Measurements from ENCODE around the gene TRPV5.

Gene TRPV5

DNA sequence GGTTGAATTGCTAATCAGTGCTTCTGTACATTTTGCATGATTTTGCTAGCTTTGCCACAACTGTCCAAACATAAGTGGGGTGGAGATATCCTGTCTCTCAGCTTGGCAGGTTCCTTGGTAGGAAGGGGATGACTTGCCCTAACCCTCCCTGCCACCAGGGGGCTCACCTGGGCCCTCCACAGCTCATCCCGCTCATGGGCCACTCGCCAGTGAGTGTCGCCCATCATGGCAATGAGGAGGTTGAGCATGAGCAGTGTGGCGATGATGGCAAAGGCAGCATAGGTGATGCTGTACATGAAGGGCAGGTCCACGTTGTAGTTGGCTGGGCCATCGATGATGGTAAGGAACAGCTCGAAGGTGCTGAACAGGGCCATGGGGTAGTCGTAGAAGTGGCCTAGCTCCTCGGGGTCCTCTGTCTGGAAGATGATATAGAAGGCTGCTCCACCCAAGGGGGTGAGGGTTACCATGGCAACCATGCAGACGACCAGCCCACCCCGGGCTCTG, 60.2 kb downstream of the TRPV5 start:
- TF ChIP-seq, protein P1, sequence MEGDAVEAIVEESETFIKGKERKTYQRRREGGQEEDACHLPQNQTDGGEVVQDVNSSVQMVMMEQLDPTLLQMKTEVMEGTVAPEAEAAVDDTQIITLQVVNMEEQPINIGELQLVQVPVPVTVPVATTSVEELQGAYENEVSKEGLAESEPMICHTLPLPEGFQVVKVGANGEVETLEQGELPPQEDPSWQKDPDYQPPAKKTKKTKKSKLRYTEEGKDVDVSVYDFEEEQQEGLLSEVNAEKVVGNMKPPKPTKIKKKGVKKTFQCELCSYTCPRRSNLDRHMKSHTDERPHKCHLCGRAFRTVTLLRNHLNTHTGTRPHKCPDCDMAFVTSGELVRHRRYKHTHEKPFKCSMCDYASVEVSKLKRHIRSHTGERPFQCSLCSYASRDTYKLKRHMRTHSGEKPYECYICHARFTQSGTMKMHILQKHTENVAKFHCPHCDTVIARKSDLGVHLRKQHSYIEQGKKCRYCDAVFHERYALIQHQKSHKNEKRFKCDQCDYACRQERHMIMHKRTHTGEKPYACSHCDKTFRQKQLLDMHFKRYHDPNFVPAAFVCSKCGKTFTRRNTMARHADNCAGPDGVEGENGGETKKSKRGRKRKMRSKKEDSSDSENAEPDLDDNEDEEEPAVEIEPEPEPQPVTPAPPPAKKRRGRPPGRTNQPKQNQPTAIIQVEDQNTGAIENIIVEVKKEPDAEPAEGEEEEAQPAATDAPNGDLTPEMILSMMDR (conservative IDR thresholded peaks at IDR 0.05; ENCODE audit: low read length) = peak; percentile 38
- DNase-seq (ENCODE audit: low read depth) = no peak

DNA sequence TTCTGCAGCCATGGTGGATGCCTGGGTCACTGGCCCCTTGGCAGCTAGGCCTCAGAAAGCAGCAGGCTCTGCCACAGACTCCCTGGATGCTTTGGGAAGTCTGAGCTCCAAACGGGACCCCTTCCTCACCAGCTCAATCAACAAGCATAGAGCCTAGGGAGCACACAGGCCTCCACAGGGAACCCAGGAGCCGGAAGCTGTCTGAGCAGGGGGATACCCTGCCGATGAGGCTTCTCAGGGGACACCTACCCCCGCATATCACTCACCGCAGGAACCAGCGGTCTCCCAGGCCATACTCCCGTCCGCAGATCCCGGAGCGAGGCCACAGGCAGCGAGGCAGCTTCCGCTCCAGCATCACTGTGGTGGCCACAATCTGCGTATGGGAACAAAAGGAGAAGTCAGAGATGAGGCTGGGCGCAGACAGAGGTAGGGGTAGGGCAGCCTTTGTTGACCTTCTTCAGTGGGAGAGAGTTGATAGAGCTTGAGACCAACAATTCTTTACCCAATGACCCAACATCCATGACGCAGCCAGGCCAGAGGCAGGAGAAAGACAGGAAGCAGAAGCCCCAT, 61.4 kb downstream of the TRPV5 start:
- DNase-seq (ENCODE audit: low read depth) = no peak
- TF ChIP-seq, protein P1 (conservative IDR thresholded peaks at IDR 0.05; ENCODE audit: low read length) = no peak
- no peak overlapping the region for H3K4me3 ChIP-seq (ENCODE audit: low read length)

More for the DNA sequence above, 60.2 kb downstream of the TRPV5 start:
- no peak overlapping the region for H3K4me3 ChIP-seq (ENCODE audit: low read length)

DNA sequence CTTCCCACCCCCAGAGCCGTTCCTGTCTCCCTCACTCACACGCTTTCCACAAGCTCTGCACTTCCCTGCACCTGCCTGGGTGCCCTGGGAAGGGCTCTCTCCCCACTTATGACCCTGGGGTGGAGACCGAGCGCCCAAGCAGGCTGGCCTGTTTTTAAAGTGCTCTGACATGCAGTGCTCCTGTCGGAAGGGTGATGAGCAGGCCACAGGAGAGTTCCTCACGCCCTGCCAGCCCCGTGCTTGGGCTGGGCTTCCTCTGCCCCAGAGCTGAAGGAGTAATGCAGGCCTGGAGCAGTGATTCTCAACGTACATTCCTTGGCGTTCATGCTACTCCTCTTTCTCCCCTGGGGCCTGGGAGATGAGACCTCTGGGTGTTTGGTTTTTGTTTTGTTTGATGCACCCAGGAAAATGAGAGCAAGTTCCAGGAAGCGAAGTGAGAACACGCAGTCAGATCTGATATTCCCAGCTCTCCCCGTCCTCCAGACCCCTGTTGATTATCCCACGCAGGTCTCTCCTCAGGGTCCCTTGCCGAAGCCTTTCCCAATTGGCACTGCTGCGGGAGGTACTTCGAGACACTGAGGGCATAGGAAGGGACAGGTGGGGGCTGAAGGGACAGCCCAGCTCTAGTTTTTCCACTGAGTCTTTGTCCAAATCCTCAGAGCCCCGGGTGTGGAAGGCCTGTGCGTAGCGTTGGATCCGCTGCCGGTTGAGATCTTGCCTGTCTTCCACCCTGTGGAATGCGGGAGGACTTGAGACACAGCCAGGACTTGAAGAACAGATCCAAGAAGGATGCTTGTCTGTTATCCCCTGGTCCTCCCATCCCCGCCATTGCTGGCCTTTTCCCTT, 62.1 kb downstream of the TRPV5 start:
- no peak for DNase-seq (ENCODE audit: low read depth)
- TF ChIP-seq, protein P1 (conservative IDR thresholded peaks at IDR 0.05; ENCODE audit: low read length) = no peak
- no peak overlapping the region for H3K4me3 ChIP-seq (ENCODE audit: low read length)

DNA sequence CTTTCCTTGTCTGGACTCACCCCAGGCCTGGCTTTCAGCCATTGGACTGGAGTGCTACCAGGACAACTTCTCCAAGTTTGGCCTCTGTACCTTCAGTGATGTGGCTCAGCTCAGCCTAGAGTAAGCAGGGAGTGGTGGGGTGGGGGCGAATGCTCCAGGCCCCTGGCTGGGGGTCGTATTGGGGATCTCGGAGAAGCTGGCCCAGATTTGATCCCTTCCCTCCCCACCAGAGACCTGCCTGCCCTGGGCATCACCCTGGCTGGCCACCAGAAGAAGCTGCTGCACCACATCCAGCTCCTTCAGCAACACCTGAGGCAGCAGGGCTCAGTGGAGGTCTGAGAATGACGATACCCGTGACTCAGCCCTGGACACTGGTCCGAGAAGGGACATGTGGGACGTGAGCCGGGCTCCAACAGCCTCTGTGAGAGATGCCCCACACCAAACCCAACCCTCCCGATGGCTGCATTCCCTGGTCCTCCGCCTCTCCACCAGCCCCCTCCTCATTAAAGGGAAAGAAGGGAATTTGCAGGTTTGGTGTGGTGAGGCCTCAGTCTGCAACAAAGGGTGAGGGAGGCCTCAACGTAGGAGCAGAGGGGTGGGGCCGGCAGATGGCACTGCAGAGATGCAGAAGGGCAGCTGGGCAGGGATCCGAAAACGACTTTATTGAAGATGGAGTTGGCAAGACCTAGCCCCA, 62.8 kb downstream of the TRPV5 start:
- TF ChIP-seq, protein P1 (conservative IDR thresholded peaks at IDR 0.05; ENCODE audit: low read length) = no peak
- DNase-seq (ENCODE audit: low read depth) = no peak
- H3K4me3 ChIP-seq (ENCODE audit: low read length) = no peak overlapping the region

DNA sequence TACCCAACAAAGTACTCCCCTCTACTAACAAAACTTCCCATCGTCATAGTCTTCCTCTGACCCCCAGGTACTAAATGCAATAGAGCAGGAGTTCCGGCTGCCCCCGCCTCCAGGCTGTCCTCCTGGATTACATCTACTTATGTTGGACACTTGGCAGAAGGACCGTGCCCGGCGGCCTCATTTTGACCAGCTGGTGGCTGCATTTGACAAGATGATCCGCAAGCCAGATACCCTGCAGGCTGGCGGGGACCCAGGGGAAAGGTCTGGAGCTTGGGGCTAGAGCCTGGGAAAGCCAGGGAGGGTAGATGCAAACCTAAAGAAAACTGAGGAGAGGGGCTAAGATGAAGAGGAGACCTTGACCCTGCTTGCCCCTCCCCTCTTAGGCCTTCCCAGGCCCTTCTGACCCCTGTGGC, 63.4 kb downstream of the TRPV5 start:
- no peak for DNase-seq (ENCODE audit: low read depth)
- no peak overlapping the region for H3K4me3 ChIP-seq (ENCODE audit: low read length)
- TF ChIP-seq, protein P1 (conservative IDR thresholded peaks at IDR 0.05; ENCODE audit: low read length) = no peak

DNA sequence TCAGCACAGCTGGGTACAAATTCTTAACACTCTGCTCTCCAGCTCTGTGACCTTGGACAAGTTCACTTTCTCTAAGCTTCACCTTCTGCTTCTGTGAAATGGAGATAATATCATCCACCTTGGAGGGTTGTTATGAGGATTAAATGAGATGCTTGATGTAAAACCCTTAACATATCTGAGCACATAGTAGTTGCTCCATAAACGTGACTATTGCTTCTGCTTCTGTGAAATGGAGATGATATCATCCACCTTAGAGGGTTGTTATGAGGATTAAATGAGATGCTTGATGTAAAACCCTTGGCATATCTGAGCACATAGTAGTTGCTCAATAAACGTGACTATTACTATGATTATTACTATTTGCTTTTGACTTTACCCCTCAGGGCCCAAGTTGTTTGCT, 64.1 kb downstream of the TRPV5 start:
- TF ChIP-seq, protein P1 (conservative IDR thresholded peaks at IDR 0.05; ENCODE audit: low read length) = no peak
- no peak overlapping the region for H3K4me3 ChIP-seq (ENCODE audit: low read length)
- DNase-seq (ENCODE audit: low read depth) = no peak
